Neural cell (in vitro differentiated cells): ENCODE measurements around the gene SLC29A2. TPM values are rescaled to one million over a fixed set of nuclear protein-coding genes. Genes with fewer than 3 reads are reported as not detected.

Source experiments
- H2AFZ ChIP-seq: fragments of 200-600, 300-800 bp; sonication (generic), shearing (Covaris generic); 2 replicates; pipeline ENCODE4 v1.6.0; 2014; ENCODE audit warnings: low read depth, mild to moderate bottlenecking, antibody characterized with exemption, low read length, moderate library complexity
- H3F3A ChIP-seq: fragments of 200-600 bp; shearing (Covaris generic); 2 replicates; pipeline ENCODE4 v1.6.1; 2016; ENCODE audit warnings: mild to moderate bottlenecking, moderate library complexity, mixed read lengths, antibody characterized with exemption, low read length; ENCODE audit not compliant: insufficient read depth, poor library complexity, severe bottlenecking
- H3K27ac ChIP-seq: fragments of 200-600, 300-800 bp; sonication (generic), shearing (Covaris generic); 2 replicates; pipeline ENCODE4 v1.5.1; 2014; ENCODE audit warnings: mild to moderate bottlenecking, low read length, moderate library complexity
- H3K27me3 ChIP-seq: fragments of 300-800, 200-600 bp; sonication (generic), shearing (Covaris generic); 2 replicates; pipeline ENCODE4 v1.6.0; 2014; ENCODE audit warnings: mild to moderate bottlenecking, low read depth, low read length, moderate library complexity; ENCODE audit not compliant: insufficient read depth
- H3K36me3 ChIP-seq: fragments of 300-800, 200-600 bp; sonication (generic), shearing (Covaris generic); 2 replicates; pipeline ENCODE4 v1.5.1; 2014; ENCODE audit warnings: mild to moderate bottlenecking, antibody characterized with exemption, low read length, moderate library complexity; ENCODE audit not compliant: insufficient read depth
- H3K4me2 ChIP-seq: fragments of 300-800, 200-600 bp; sonication (generic), shearing (Covaris generic); 2 replicates; pipeline ENCODE4 v1.6.0; 2014; ENCODE audit warnings: mild to moderate bottlenecking, low read length
- H3K4me3 ChIP-seq: fragments of 300-800, 200-600 bp; sonication (generic), shearing (Covaris generic); 2 replicates; pipeline ENCODE4 v1.5.1; 2014; ENCODE audit warnings: mild to moderate bottlenecking, low read length, moderate library complexity
- H3K79me2 ChIP-seq: fragments of 200-600 bp; shearing (Covaris generic); replicated peaks from 2 replicates; pipeline ENCODE4 v1.6.0; 2014; ENCODE audit warnings: mild to moderate bottlenecking, low read length, moderate library complexity; ENCODE audit not compliant: insufficient read depth
- H3K9ac ChIP-seq: fragments of 300-800, 200-600 bp; sonication (generic), shearing (Covaris generic); 2 replicates; pipeline ENCODE4 v1.6.1; 2016; ENCODE audit warnings: mild to moderate bottlenecking, low read length, mixed read lengths
- H3K9me2 ChIP-seq: fragments of 200-600 bp; shearing (Covaris generic); 2 replicates; pipeline ENCODE4 v1.6.1; 2016; ENCODE audit warnings: mild to moderate bottlenecking, low read length, mixed read lengths; ENCODE audit not compliant: insufficient read depth
- H3K9me3 ChIP-seq: fragments of 200-600, 300-800 bp; sonication (generic), shearing (Covaris generic); 2 replicates; pipeline ENCODE4 v1.6.1; 2016; ENCODE audit warnings: mild to moderate bottlenecking, mixed run types, low read length, moderate library complexity, mixed read lengths
- H4K20me1 ChIP-seq: fragments of 200-600 bp; shearing (Covaris generic); 2 replicates; pipeline ENCODE4 v1.6.1; 2016; ENCODE audit warnings: mild to moderate bottlenecking, mixed run types; ENCODE audit not compliant: insufficient read depth
- EP300 ChIP-seq: fragments of 450-650 bp; conservative IDR thresholded peaks from 2 replicates; pipeline ENCODE4 v1.6.1; 2014; ENCODE audit warnings: antibody characterized with exemption, mild to moderate bottlenecking, moderate library complexity; ENCODE audit not compliant: poor library complexity, severe bottlenecking
- EZH2 ChIP-seq: fragments of 200-600, 300-800 bp; shearing (Covaris generic), sonication (generic); IDR thresholded peaks from 2 replicates; pipeline ENCODE4 v1.6.1; 2014; ENCODE audit warnings: antibody characterized with exemption, low read length, borderline replicate concordance, mild to moderate bottlenecking; ENCODE audit not compliant: insufficient read depth, poor library complexity, severe bottlenecking
- MXI1 ChIP-seq: fragments of 450-650 bp; conservative IDR thresholded peaks from 2 replicates; pipeline ENCODE4 v1.6.1; 2014; ENCODE audit warnings: antibody characterized with exemption, mild to moderate bottlenecking; ENCODE audit not compliant: poor library complexity, severe bottlenecking
- POLR2AphosphoS5 ChIP-seq: IDR thresholded peaks from 2 replicates; pipeline ENCODE4 v1.6.1; 2012
- RAD21 ChIP-seq: fragments of 450-650 bp; conservative IDR thresholded peaks from 2 replicates; pipeline ENCODE4 v1.6.1; 2014; ENCODE audit warnings: antibody characterized with exemption, mild to moderate bottlenecking, moderate library complexity
- SMC3 ChIP-seq: fragments of 450-650 bp; conservative IDR thresholded peaks from 2 replicates; pipeline ENCODE4 v1.6.1; 2014; ENCODE audit warnings: antibody characterized with exemption, mild to moderate bottlenecking, moderate library complexity; ENCODE audit not compliant: poor library complexity
- TAF1 ChIP-seq: IDR thresholded peaks from 2 replicates; pipeline ENCODE4 v1.6.1; 2012; ENCODE audit warnings: low read depth
- polyA plus RNA-seq: library from polyadenylated mRNA; depleted of rRNA; stranded (reverse); fragments of >200 nt; gene quantifications from 2 replicates; pipeline ENCODE4 v1.2.3, GENCODE V29; 2014
- TF ChIP-seq, protein P1 (sequence below): IDR thresholded peaks from 2 replicates; pipeline ENCODE4 v1.6.1; 2012; ENCODE audit warnings: borderline replicate concordance
- TF ChIP-seq, protein P2 (sequence below): fragments of 450-650 bp; IDR thresholded peaks from 2 replicates; pipeline ENCODE4 v1.5.1; 2014; ENCODE audit warnings: antibody characterized with exemption, mild to moderate bottlenecking, moderate library complexity; ENCODE audit not compliant: poor library complexity, severe bottlenecking

Gene SLC29A2
- polyA plus RNA-seq, 1 donor from 2014 or later: 1.7 TPM

DNA sequence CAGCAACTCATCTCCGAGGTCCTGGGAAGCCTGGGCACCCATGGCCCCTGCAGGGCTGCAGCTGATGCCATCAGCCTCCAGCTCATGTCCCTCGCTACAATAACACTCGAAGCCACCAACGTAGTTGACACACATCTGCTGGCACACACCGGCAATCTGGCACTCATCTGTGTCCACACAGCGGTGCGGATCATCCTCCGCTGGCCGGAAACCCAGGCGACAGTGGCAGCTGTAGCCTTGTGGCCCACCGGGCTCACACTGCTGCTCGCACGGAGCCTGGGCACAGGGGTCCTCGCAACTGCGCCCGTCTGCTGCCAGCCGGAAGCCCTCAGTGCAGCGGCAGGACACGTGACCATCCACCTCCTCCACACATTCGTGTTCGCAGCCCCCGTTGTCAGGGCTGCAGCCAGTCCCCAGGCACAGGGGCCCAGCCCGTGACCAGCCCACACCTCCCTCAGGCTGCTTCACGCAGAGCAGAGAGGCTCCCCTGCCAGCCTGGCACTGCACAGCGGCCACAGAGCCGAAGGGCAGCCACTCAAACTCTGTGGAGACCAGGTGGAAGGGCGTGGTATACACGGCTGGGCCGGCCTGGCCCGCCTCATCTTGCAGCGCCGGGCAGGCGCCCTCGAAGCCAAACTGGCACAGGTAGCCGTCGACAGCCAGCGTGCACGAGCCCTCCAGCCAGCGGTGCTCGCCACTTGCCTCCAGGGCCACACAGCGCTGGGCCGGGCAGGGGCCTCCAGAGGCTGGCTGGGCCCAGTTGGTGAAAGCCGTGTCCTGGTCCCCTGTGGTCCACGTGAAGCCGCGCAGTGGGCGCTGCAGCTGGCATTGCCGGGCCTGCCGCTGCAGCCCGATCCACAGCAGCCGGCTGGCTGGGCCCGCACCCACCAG is 55.4 kb downstream of the SLC29A2 start:
- Histone ChIP-seq H3K4me2 (no peak overlapping the region), H3K9ac (no peak overlapping the region)

DNA sequence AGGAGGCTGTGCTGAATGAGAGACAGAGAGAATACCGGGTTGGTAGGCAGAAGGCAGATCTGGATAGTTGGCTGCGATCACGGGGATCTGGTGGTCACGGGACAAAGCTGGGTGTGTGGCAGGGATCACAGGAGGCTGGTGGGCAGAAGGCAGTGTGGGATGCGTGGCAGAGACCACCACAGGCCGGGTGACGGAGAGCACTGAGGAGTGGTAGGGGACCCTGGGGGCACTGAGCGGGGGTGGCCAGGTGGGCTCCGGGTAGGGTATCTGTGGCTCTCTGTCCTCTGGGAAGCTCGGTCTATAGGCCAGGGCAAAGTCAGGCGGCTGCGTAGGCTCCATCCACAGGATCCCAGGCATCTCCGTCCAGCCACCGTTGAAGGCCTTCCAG is 56.1 kb downstream of the SLC29A2 start:
- Histone ChIP-seq H3K9ac (no peak overlapping the region), H3K4me2 (no peak overlapping the region)

More for the DNA sequence above, 55.4 kb downstream of the SLC29A2 start:
- no peaks in the 10 kb centered on the region for H4K20me1 ChIP-seq
- no peak for TF ChIP-seq RAD21
- TF ChIP-seq SMC3: no peak
- TF ChIP-seq TAF1: no peak
- no peak for TF ChIP-seq EP300
- TF ChIP-seq POLR2AphosphoS5: no peak
- TF ChIP-seq, protein P1, sequence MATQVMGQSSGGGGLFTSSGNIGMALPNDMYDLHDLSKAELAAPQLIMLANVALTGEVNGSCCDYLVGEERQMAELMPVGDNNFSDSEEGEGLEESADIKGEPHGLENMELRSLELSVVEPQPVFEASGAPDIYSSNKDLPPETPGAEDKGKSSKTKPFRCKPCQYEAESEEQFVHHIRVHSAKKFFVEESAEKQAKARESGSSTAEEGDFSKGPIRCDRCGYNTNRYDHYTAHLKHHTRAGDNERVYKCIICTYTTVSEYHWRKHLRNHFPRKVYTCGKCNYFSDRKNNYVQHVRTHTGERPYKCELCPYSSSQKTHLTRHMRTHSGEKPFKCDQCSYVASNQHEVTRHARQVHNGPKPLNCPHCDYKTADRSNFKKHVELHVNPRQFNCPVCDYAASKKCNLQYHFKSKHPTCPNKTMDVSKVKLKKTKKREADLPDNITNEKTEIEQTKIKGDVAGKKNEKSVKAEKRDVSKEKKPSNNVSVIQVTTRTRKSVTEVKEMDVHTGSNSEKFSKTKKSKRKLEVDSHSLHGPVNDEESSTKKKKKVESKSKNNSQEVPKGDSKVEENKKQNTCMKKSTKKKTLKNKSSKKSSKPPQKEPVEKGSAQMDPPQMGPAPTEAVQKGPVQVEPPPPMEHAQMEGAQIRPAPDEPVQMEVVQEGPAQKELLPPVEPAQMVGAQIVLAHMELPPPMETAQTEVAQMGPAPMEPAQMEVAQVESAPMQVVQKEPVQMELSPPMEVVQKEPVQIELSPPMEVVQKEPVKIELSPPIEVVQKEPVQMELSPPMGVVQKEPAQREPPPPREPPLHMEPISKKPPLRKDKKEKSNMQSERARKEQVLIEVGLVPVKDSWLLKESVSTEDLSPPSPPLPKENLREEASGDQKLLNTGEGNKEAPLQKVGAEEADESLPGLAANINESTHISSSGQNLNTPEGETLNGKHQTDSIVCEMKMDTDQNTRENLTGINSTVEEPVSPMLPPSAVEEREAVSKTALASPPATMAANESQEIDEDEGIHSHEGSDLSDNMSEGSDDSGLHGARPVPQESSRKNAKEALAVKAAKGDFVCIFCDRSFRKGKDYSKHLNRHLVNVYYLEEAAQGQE: no peak
- no peak for TF ChIP-seq EZH2
- TF ChIP-seq, protein P2, sequence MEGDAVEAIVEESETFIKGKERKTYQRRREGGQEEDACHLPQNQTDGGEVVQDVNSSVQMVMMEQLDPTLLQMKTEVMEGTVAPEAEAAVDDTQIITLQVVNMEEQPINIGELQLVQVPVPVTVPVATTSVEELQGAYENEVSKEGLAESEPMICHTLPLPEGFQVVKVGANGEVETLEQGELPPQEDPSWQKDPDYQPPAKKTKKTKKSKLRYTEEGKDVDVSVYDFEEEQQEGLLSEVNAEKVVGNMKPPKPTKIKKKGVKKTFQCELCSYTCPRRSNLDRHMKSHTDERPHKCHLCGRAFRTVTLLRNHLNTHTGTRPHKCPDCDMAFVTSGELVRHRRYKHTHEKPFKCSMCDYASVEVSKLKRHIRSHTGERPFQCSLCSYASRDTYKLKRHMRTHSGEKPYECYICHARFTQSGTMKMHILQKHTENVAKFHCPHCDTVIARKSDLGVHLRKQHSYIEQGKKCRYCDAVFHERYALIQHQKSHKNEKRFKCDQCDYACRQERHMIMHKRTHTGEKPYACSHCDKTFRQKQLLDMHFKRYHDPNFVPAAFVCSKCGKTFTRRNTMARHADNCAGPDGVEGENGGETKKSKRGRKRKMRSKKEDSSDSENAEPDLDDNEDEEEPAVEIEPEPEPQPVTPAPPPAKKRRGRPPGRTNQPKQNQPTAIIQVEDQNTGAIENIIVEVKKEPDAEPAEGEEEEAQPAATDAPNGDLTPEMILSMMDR: no peak
- TF ChIP-seq MXI1: no peak
- H3K79me2 ChIP-seq: no peaks in the 10 kb centered on the region
- H3K9me3 ChIP-seq: no peaks in the 10 kb centered on the region
- H3K27ac ChIP-seq: no peak overlapping the region
- H2AFZ ChIP-seq: no peak overlapping the region
- H3K27me3 ChIP-seq: peaks cover 11% of the 10 kb centered on the region
- H3K36me3 ChIP-seq: no peaks in the 10 kb centered on the region
- no peak overlapping the region for H3K4me3 ChIP-seq
- no peaks in the 10 kb centered on the region for H3F3A ChIP-seq
- H3K9me2 ChIP-seq: no peaks in the 10 kb centered on the region

More for the DNA sequence above, 56.1 kb downstream of the SLC29A2 start:
- Histone ChIP-seq H3K9me2 (no peaks in the 10 kb centered on the region), H3K27me3 (peaks cover 11% of the 10 kb centered on the region), H4K20me1 (no peaks in the 10 kb centered on the region), H3K27ac (no peak overlapping the region), H2AFZ (no peak overlapping the region), H3F3A (no peaks in the 10 kb centered on the region), H3K9me3 (no peaks in the 10 kb centered on the region), H3K4me3 (no peak overlapping the region), H3K79me2 (no peaks in the 10 kb centered on the region), H3K36me3 (no peaks in the 10 kb centered on the region)
- no peak for TF ChIP-seq EP300
- no peak for TF ChIP-seq MXI1
- TF ChIP-seq, protein P1: no peak
- TF ChIP-seq, protein P2: no peak
- TF ChIP-seq TAF1: no peak
- TF ChIP-seq POLR2AphosphoS5: no peak
- no peak for TF ChIP-seq EZH2
- TF ChIP-seq RAD21: no peak
- TF ChIP-seq SMC3: no peak
